Peyer's patch (tissue), 4 donors: Measurements from ENCODE around the gene SPRY1. TPM values are rescaled to one million over a fixed set of nuclear protein-coding genes. Genes with fewer than 3 reads are reported as not detected.
A peak's percentile ranks its signal among the peaks of the same experiment; 100 is the strongest.

Experiments
- DNase-seq, 3 donors: peaks; one replicate each; pipeline ENCODE4 v3.0.0-alpha.2; 2017 to 2019
- H3K27ac ChIP-seq, 4 donors: fragments of 200-600 bp; sonication (generic); one replicate each; pipeline ENCODE4 v1.5.1; 2016 to 2019
- H3K27me3 ChIP-seq, 2 donors: fragments of 200-600 bp; sonication (generic); one replicate each; pipeline ENCODE4 v1.5.1; 2019
- H3K36me3 ChIP-seq, 3 donors: fragments of 200-600 bp; sonication (generic); one replicate each; pipeline ENCODE4 v1.5.1; 2016 to 2019
- H3K4me1 ChIP-seq, 4 donors: fragments of 200-600 bp; sonication (generic); one replicate each; pipeline ENCODE4 v1.5.1; 2016 to 2019
- H3K4me3 ChIP-seq, 4 donors: fragments of 200-600 bp; sonication (generic); 1 replicate in 3 of 4; 2 replicates in 1 of 4; pipeline ENCODE4 v1.5.1; 2016 to 2019; ENCODE audit warnings: mild to moderate bottlenecking in 1 of 4
- H3K9me3 ChIP-seq, 4 donors: fragments of 200-600 bp; sonication (generic); one replicate each; pipeline ENCODE4 v1.5.1; 2016 to 2019; ENCODE audit warnings: mild to moderate bottlenecking in 1 of 4
- POLR2A ChIP-seq, 2 donors: fragments of 450-650 bp; IDR thresholded peaks; one replicate each; pipeline ENCODE4 v1.5.1; 2017; ENCODE audit warnings: antibody characterized with exemption in 2 of 2, mild to moderate bottlenecking in 2 of 2, moderate library complexity in 2 of 2
- total RNA-seq, 4 donors: library from RNA; depleted of rRNA; stranded (reverse); fragments of >200 nt; gene quantifications; one replicate each; pipeline ENCODE4 v1.1.0, GENCODE V29; 2016
- TF ChIP-seq, protein P1 (sequence below), 6 experiments: fragments of 450-650 bp in 4 of 6; fragments of 200-600 bp in 2 of 6; sonication (generic) in 1 of 6; IDR thresholded peaks; one replicate each; pipeline ENCODE4 v1.5.1; 2017 to 2019; ENCODE audit warnings: antibody characterized with exemption in 6 of 6, mild to moderate bottlenecking in 3 of 6, moderate library complexity in 1 of 6

The SPRY1 gene
- total RNA-seq, 4 donors from 2014 or later: 10.7 to 43.7 (median 39.8) TPM

DNA sequence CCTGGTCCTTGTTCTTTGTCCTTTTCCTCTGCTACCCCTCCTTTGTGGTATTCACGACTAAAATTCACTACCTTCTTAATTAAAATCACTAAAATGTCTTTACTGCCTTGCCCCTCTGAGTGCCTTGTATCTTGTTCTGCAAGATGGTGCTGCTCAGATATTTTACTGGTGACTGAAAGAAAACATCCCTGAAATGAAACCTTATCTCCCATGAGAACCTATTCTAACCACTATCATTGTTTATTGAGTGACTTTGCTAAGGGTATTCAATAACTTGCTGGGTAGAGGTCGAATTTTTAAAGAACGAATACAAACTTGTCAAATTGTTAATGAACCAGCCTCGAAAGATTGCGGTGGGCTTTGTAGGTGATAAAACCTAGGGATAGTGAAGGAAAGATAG, 52.8 kb downstream of the SPRY1 start:
- Histone ChIP-seq H3K4me1 (peaks cover 0 to 6% (median 4%) of the 10 kb centered on the region in 4 donors), H3K4me3 (peak overlapping the region in 1 of 4 donors; percentile 0), H3K9me3 (no peaks in the 10 kb centered on the region), H3K36me3 (no peaks in the 10 kb centered on the region), H3K27me3 (no peaks in the 10 kb centered on the region), H3K27ac (peak overlapping the region in 1 of 4 donors; percentile 60)
- no peak for TF ChIP-seq POLR2A (IDR thresholded peaks at IDR 0.05)
- TF ChIP-seq, protein P1, sequence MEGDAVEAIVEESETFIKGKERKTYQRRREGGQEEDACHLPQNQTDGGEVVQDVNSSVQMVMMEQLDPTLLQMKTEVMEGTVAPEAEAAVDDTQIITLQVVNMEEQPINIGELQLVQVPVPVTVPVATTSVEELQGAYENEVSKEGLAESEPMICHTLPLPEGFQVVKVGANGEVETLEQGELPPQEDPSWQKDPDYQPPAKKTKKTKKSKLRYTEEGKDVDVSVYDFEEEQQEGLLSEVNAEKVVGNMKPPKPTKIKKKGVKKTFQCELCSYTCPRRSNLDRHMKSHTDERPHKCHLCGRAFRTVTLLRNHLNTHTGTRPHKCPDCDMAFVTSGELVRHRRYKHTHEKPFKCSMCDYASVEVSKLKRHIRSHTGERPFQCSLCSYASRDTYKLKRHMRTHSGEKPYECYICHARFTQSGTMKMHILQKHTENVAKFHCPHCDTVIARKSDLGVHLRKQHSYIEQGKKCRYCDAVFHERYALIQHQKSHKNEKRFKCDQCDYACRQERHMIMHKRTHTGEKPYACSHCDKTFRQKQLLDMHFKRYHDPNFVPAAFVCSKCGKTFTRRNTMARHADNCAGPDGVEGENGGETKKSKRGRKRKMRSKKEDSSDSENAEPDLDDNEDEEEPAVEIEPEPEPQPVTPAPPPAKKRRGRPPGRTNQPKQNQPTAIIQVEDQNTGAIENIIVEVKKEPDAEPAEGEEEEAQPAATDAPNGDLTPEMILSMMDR (IDR thresholded peaks at IDR 0.05): no peak
- no peak for DNase-seq

DNA sequence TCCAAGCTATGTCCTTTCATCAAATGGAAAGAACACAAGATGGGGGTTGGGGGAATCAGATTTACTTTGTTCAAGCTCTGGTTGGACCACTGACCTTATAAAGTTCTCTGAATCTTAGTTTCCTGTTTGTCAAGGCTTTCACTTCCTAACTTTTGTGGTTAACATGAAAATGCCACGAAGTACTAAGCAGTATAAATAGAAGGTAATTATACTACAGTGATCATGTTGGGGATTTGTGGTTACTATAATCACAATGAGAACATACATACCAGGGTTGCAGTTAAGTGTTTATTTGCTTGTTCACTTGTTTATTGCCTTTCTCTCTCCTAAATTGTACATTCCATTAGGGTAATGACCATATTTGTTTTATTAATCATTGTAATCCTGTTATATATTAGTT, 53.2 kb downstream of the SPRY1 start:
- no peak for DNase-seq
- Histone ChIP-seq H3K9me3 (no peaks in the 10 kb centered on the region), H3K27ac (peak overlapping the region in 1 of 4 donors; percentile 60), H3K36me3 (no peaks in the 10 kb centered on the region), H3K4me3 (peak overlapping the region in 1 of 4 donors; percentile 0), H3K4me1 (peaks cover 0 to 6% (median under 1%) of the 10 kb centered on the region in 4 donors), H3K27me3 (no peaks in the 10 kb centered on the region)
- no peak for TF ChIP-seq POLR2A (IDR thresholded peaks at IDR 0.05)
- TF ChIP-seq, protein P1 (IDR thresholded peaks at IDR 0.05): no peak

DNA sequence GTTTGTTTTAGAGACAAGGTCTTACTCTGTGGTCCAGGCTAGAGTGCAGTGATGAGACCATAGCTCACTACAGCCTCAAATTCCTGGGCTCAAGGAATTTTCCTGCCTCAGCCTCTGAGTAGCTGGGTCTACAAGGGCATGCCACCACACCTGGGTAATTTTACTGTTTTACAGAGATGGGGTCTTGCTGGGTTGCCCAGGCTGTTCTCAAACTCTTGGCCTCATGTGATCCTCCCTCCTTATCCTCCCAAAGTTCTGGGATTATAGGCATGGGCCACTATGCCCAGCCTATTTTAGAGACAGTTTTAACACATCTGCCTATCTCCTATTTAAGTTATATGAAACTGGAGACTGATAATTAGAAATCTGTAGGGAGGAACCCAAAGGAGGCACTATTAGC, 53.8 kb downstream of the SPRY1 start:
- Histone ChIP-seq H3K27me3 (no peaks in the 10 kb centered on the region), H3K4me3 (no peak overlapping the region), H3K9me3 (no peaks in the 10 kb centered on the region), H3K27ac (peak overlapping the region in 1 of 4 donors; percentile 36), H3K4me1 (peaks cover 0 to 6% (median 0%) of the 10 kb centered on the region in 4 donors), H3K36me3 (no peaks in the 10 kb centered on the region)
- no peak for TF ChIP-seq POLR2A (IDR thresholded peaks at IDR 0.05)
- TF ChIP-seq, protein P1 (IDR thresholded peaks at IDR 0.05): no peak
- no peak for DNase-seq

DNA sequence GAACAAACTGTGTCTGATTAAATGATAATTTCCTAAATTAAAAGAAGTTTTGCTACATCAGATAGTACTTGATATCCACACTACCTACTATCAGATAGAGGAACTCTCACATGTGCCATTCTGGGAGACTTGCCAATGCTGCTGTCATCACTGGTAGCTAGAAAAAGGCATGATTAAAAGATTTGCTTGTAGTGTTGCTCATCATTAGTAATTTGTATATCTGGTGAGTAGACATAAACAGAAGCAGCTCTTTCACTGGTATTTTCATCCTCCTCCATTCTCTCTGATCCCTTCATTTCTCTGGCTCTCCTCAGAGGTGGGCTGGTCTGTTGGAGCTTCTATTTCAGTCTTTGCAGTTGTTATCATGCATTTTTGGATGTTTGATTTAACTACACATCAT, 56.0 kb downstream of the SPRY1 start:
- Histone ChIP-seq H3K4me3 (no peak overlapping the region), H3K36me3 (no peaks in the 10 kb centered on the region), H3K4me1 (peaks cover 0 to 6% (median 0%) of the 10 kb centered on the region in 4 donors), H3K27ac (peak overlapping the region in 1 of 4 donors; percentile 6), H3K27me3 (no peaks in the 10 kb centered on the region), H3K9me3 (no peaks in the 10 kb centered on the region)
- DNase-seq: peak in 2 of 3 donors; percentile 37 to 68
- TF ChIP-seq POLR2A (IDR thresholded peaks at IDR 0.05): no peak
- TF ChIP-seq, protein P1 (IDR thresholded peaks at IDR 0.05): no peak

DNA sequence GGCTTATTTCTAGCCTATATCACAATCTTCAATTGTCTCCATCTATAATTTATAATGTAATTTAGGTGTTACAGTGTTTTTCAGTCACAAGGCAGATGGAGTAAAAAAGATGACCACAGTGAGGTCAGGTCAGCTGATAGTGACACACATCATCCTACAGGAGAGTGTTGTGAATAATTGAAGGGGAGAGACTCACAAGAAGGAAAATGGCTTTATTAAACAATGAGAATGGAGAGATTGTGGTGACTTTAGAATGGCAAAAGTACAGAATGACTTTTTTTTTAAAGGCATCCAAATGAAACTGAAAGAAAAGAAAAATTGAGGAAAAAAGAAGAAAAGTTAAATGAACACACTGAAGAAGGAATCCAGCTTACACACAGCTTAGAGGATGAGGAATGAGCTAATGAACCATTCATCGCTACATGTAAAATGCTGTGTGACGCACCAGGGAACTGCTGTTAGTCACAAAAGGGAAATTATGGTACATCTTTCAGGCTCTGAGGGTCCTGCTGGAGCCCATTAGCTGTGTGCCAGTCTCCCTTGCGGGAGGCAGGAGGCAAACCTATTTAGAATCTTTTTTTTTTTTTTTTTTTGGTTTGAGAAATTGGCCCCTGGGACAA, 56.6 kb downstream of the SPRY1 start:
- Histone ChIP-seq H3K27ac (peak overlapping the region in 1 of 4 donors; percentile 6), H3K36me3 (no peaks in the 10 kb centered on the region), H3K4me3 (no peak overlapping the region), H3K4me1 (peaks cover 0 to 6% (median 0%) of the 10 kb centered on the region in 4 donors), H3K27me3 (no peaks in the 10 kb centered on the region), H3K9me3 (no peaks in the 10 kb centered on the region)
- TF ChIP-seq, protein P1 (IDR thresholded peaks at IDR 0.05): no peak
- no peak for TF ChIP-seq POLR2A (IDR thresholded peaks at IDR 0.05)
- DNase-seq: no peak
